Activated naive CD4-positive, alpha-beta T cell treated with anti-CD3 and anti-CD28 coated beads, Interleukin-2, amount 10 ng/mL, durations not matched to agents 7 days and 5 days (primary cell): ENCODE measurements around the gene NFATC3.

Source experiments
- CTCF ChIA-PET: fragments of 350-600 bp; sonication (Branson Sonifier 250); formaldehyde crosslinking; loops from one replicate; lab custom pipeline; 2021; ENCODE audit warnings: antibody characterized with exemption; lab: Charles Lee
- DNase-seq: peaks from one replicate; pipeline ENCODE4 v3.0.0-alpha.2; 2020
- H3K27ac Mint-ChIP-seq: one replicate; pipeline ENCODE4 v1.8.0; 2021; ENCODE audit warnings: mild to moderate bottlenecking, moderate library complexity, mixed read lengths
- H3K27me3 Mint-ChIP-seq: one replicate; pipeline ENCODE4 v1.8.0; 2021; ENCODE audit warnings: mild to moderate bottlenecking, mixed read lengths
- H3K36me3 Mint-ChIP-seq: one replicate; pipeline ENCODE4 v1.8.0; 2021; ENCODE audit warnings: mixed read lengths
- H3K4me1 Mint-ChIP-seq: one replicate; pipeline ENCODE4 v1.8.0; 2021; ENCODE audit warnings: mixed read lengths
- H3K4me3 Mint-ChIP-seq: one replicate; pipeline ENCODE4 v1.8.0; 2021; ENCODE audit warnings: mild to moderate bottlenecking, moderate library complexity, mixed read lengths
- H3K9me3 Mint-ChIP-seq: one replicate; pipeline ENCODE4 v1.8.0; 2021; ENCODE audit warnings: mixed read lengths

Gene NFATC3

GRCh38 chr16:68077866-68078700, 7.1 kb upstream of the NFATC3 start:
- Mint-ChIP-seq H3K27me3 (no peaks in the 10 kb centered on the region), H3K27ac (peak overlapping the region; percentile 97), H3K36me3 (peaks cover 65% of the 10 kb centered on the region), H3K4me1 (peaks cover 89% of the 10 kb centered on the region), H3K4me3 (no peak overlapping the region), H3K9me3 (no peaks in the 10 kb centered on the region)
- DNase-seq: no peak
- CTCF ChIA-PET: interaction anchor here (0.7 to 0.8 kb wide), 2 partner anchors 150 to 516 kb away, joined by 3 read pairs; partner anchors contain the start of gene CTCF

- CTCF ChIA-PET: interaction anchor here (1.1 to 2.1 kb wide), 2 partner anchors 9 to 89 kb away, joined by 3 to 12 read pairs; no protein-coding TSS in a partner anchor
- H3K4me1 Mint-ChIP-seq: peaks cover 90% of the 10 kb centered on the region
- peaks cover 66% of the 10 kb centered on the region for H3K36me3 Mint-ChIP-seq
- H3K4me3 Mint-ChIP-seq: no peak overlapping the region
- no peak for DNase-seq
- H3K9me3 Mint-ChIP-seq: no peaks in the 10 kb centered on the region
- peak overlapping the region; percentile 97 for H3K27ac Mint-ChIP-seq
- H3K27me3 Mint-ChIP-seq: no peaks in the 10 kb centered on the region
Measured at GRCh38 chr16:68078701-68079375, 6.3 kb upstream of the NFATC3 start.

- Mint-ChIP-seq H3K27me3 (no peaks in the 10 kb centered on the region), H3K36me3 (peaks cover 62% of the 10 kb centered on the region), H3K27ac (peak overlapping the region; percentile 97), H3K9me3 (no peaks in the 10 kb centered on the region), H3K4me3 (peak overlapping the region; percentile 55), H3K4me1 (peaks cover 90% of the 10 kb centered on the region)
- CTCF ChIA-PET: interaction anchor here (1.1 to 2.1 kb wide), 2 partner anchors 9 to 90 kb away, joined by 3 to 12 read pairs; no protein-coding TSS in a partner anchor
- DNase-seq: no peak
Measured at GRCh38 chr16:68079376-68079625, 5.9 kb upstream of the NFATC3 start.

GRCh38 chr16:68079626-68080344, 5.4 kb upstream of the NFATC3 start:
- Mint-ChIP-seq H3K4me3 (peak overlapping the region; percentile 55), H3K9me3 (no peaks in the 10 kb centered on the region), H3K27ac (peak overlapping the region; percentile 97), H3K36me3 (peaks cover 58% of the 10 kb centered on the region), H3K4me1 (peaks cover 87% of the 10 kb centered on the region), H3K27me3 (no peaks in the 10 kb centered on the region)
- DNase-seq: peak; percentile 88
- CTCF ChIA-PET: interaction anchor here (0.6 to 2.1 kb wide), 3 partner anchors 10 to 90 kb away, joined by 3 to 12 read pairs (median 3); no protein-coding TSS in a partner anchor

GRCh38 chr16:68081861-68082628, 3.1 kb upstream of the NFATC3 start:
- Mint-ChIP-seq H3K27me3 (no peaks in the 10 kb centered on the region), H3K27ac (peak overlapping the region; percentile 87)
- no peak for DNase-seq

GRCh38 chr16:68082629-68083238, 2.4 kb upstream of the NFATC3 start:
- CTCF ChIA-PET: interaction anchor here (0.7 to 5.3 kb wide), 4 partner anchors 10 to 18 kb away, joined by 3 to 64 read pairs (median 12); no protein-coding TSS in a partner anchor
- Mint-ChIP-seq H3K27ac (peak overlapping the region; percentile 92), H3K9me3 (no peaks in the 10 kb centered on the region), H3K27me3 (no peaks in the 10 kb centered on the region), H3K4me3 (no peak overlapping the region), H3K4me1 (peaks cover 70% of the 10 kb centered on the region), H3K36me3 (peaks cover 44% of the 10 kb centered on the region)
- DNase-seq: no peak

More at GRCh38 chr16:68081861-68082628, 3.1 kb upstream of the NFATC3 start:
- Mint-ChIP-seq H3K4me1 (peaks cover 71% of the 10 kb centered on the region), H3K9me3 (no peaks in the 10 kb centered on the region), H3K4me3 (no peak overlapping the region), H3K36me3 (peaks cover 45% of the 10 kb centered on the region)
- CTCF ChIA-PET: interaction anchor here (0.7 to 5.3 kb wide), 2 partner anchors 10 to 15 kb away, joined by 3 to 64 read pairs; no protein-coding TSS in a partner anchor

- H3K4me3 Mint-ChIP-seq: no peak overlapping the region
- no peaks in the 10 kb centered on the region for H3K9me3 Mint-ChIP-seq
- CTCF ChIA-PET: interaction anchor here (1.6 to 5.3 kb wide), 4 partner anchors 10 to 147 kb away, joined by 5 to 64 read pairs (median 12); no protein-coding TSS in a partner anchor
- H3K36me3 Mint-ChIP-seq: peaks cover 38% of the 10 kb centered on the region
- H3K4me1 Mint-ChIP-seq: peaks cover 68% of the 10 kb centered on the region
- H3K27me3 Mint-ChIP-seq: no peaks in the 10 kb centered on the region
- peak overlapping the region; percentile 92 for H3K27ac Mint-ChIP-seq
- DNase-seq: no peak
Measured at GRCh38 chr16:68083239-68083781, 1.9 kb upstream of the NFATC3 start.

GRCh38 chr16:68083861-68084503, 1.2 kb upstream of the NFATC3 start:
- H3K4me1 Mint-ChIP-seq: peaks cover 67% of the 10 kb centered on the region
- DNase-seq: no peak
- H3K4me3 Mint-ChIP-seq: peak overlapping the region; percentile 87
- H3K27me3 Mint-ChIP-seq: no peaks in the 10 kb centered on the region
- no peaks in the 10 kb centered on the region for H3K9me3 Mint-ChIP-seq
- CTCF ChIA-PET: interaction anchor here (1.2 to 5.3 kb wide), 8 partner anchors 10 to 146 kb away, joined by 3 to 64 read pairs (median 6); no protein-coding TSS in a partner anchor
- peaks cover 32% of the 10 kb centered on the region for H3K36me3 Mint-ChIP-seq
- peak overlapping the region; percentile 92 for H3K27ac Mint-ChIP-seq

- peak overlapping the region; percentile 92 for H3K27ac Mint-ChIP-seq
- no peaks in the 10 kb centered on the region for H3K9me3 Mint-ChIP-seq
- CTCF ChIA-PET: interaction anchor here (0.7 to 5.3 kb wide), 12 partner anchors 9 to 200 kb away, joined by 3 to 64 read pairs (median 5); partner anchors contain the start of gene NRN1L
- peaks cover 67% of the 10 kb centered on the region for H3K4me1 Mint-ChIP-seq
- peak overlapping the region; percentile 87 for H3K4me3 Mint-ChIP-seq
- peaks cover 29% of the 10 kb centered on the region for H3K36me3 Mint-ChIP-seq
- no peaks in the 10 kb centered on the region for H3K27me3 Mint-ChIP-seq
- peak; percentile 92 for DNase-seq
Measured at GRCh38 chr16:68084504-68085258, 489 bp upstream of the NFATC3 start.

GRCh38 chr16:68086336-68086841, 1.2 kb downstream of the NFATC3 start:
- no peaks in the 10 kb centered on the region for H3K27me3 Mint-ChIP-seq
- no peak for DNase-seq
- peaks cover 67% of the 10 kb centered on the region for H3K4me1 Mint-ChIP-seq
- peaks cover 22% of the 10 kb centered on the region for H3K36me3 Mint-ChIP-seq
- peak overlapping the region; percentile 87 for H3K4me3 Mint-ChIP-seq
- peak overlapping the region; percentile 96 for H3K27ac Mint-ChIP-seq
- no peaks in the 10 kb centered on the region for H3K9me3 Mint-ChIP-seq
- CTCF ChIA-PET: interaction anchor here (1.0 to 5.3 kb wide), 5 partner anchors 9 to 144 kb away, joined by 3 to 64 read pairs (median 5); no protein-coding TSS in a partner anchor

DNA sequence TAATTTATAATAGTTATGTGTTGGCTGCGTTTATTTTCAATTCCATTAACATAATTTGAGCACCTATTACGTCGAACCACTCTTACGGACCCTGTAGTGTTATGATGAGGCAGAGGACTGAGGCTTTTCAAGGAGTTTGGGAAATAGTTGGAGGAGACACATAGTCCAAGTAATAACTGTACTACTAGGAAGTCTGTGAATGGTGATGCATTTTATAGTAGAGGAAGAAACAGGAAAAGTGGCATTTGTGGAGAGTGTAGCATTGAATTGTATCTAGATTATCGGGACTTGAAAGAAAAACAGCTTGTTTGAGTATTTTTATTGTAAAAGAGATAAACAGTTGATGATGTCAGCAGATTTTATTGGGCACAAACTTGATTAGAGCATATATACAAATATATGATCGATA, 1.7 kb downstream of the NFATC3 start:
- Mint-ChIP-seq H3K27me3 (no peaks in the 10 kb centered on the region), H3K9me3 (no peaks in the 10 kb centered on the region), H3K4me1 (peaks cover 67% of the 10 kb centered on the region), H3K36me3 (peaks cover 18% of the 10 kb centered on the region), H3K27ac (peak overlapping the region; percentile 96), H3K4me3 (peak overlapping the region; percentile 87)
- CTCF ChIA-PET: interaction anchor here (1.0 to 2.1 kb wide), 3 partner anchors 10 to 143 kb away, joined by 3 to 7 read pairs (median 5); no protein-coding TSS in a partner anchor
- DNase-seq: no peak
